Measurements from ENCODE around the gene GAP43. TPM values are rescaled to one million over a fixed set of nuclear protein-coding genes. Genes with fewer than 3 reads are reported as not detected.

The GAP43 gene
- total and polyA plus RNA-seq, 2 of the 4 experiments (the other 2 are of a cell fraction), result 0.36 to 0.51 TPM

DNA sequence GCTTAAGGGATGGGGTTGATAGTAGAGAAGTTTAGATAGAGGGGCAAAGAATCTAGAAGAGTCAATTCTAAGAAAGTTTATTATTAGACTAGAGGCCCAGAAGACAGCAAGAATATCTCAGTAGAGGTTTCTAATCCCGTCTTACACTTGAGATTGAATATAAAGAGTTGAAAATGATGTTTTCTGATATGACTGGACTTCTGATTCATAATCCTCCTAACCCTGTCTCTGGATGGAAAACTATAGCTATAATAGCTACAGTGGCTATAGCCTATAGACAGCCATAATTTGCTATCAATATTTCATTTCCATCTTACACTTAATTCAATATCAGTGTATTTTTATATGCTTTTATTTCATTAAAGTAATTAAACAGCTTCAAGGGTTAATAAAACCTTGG, 60.0 kb downstream of the GAP43 start:
- Histone ChIP-seq H3K4me2 (ENCODE audit: low read depth, low read length) (no peak overlapping the region), H3K27ac (ENCODE audit: insufficient read depth, low read length) (no peak overlapping the region), H2AK9ac (replicated peaks; ENCODE audit: low read depth, low read length, poor library complexity) (no peak overlapping the region), H3K9me1 (ENCODE audit: insufficient read depth, low read length) (no peaks in the 10 kb centered on the region), H3K18ac (ENCODE audit: low read depth, low read length) (no peak overlapping the region), H4K5ac (ENCODE audit: low read depth, low read length) (no peak overlapping the region), H4K20me1 (ENCODE audit: insufficient read depth, low read length) (no peaks in the 10 kb centered on the region), H4K91ac (ENCODE audit: insufficient read depth, low read depth, low read length) (no peak overlapping the region), H2BK20ac (ENCODE audit: low read depth, low read length) (no peak overlapping the region), H2BK15ac (ENCODE audit: low read depth, low read length) (no peak overlapping the region), H3K23ac (ENCODE audit: low read depth, low read length) (no peak overlapping the region), H3K14ac (replicated peaks; ENCODE audit: low read depth, low read length) (no peak overlapping the region), H3K36me3 (ENCODE audit: control insufficient read depth, insufficient read depth, low read length) (no peaks in the 10 kb centered on the region), H2BK5ac (ENCODE audit: low read depth, low read length, poor library complexity, severe bottlenecking) (no peak overlapping the region), H3K9me3 (ENCODE audit: control insufficient read depth, insufficient read depth, low read length) (no peaks in the 10 kb centered on the region), H2AFZ (replicated peaks; ENCODE audit: low read length, poor library complexity) (no peak overlapping the region), H3K27me3 (ENCODE audit: control insufficient read depth, insufficient read depth, low read length) (peaks cover 18% of the 10 kb centered on the region), H3K56ac (ENCODE audit: extremely low read depth, insufficient read depth, low read length) (no peak overlapping the region), H3K4me3 (ENCODE audit: insufficient read depth, low read depth, low read length) (no peak overlapping the region), H3K9ac (ENCODE audit: low read depth, low read length) (no peak overlapping the region), H3K4me1 (ENCODE audit: control insufficient read depth, insufficient read depth, low read length) (no peaks in the 10 kb centered on the region), H4K8ac (ENCODE audit: low read depth in 2 of 2, low read length in 2 of 2) (no peak overlapping the region), H3K4ac (ENCODE audit: low read depth, low read length) (no peak overlapping the region), H3K79me1 (ENCODE audit: low read depth in 1 of 2, low read length in 2 of 2) (no peaks in the 10 kb centered on the region), H2AK5ac (ENCODE audit: low read depth, low read length) (no peak overlapping the region), H2BK120ac (ENCODE audit: low read depth, low read length) (no peak overlapping the region)
- TF ChIP-seq CEBPB (IDR thresholded peaks at IDR 0.05; ENCODE audit: low read depth, low read length), result no peak
- TF ChIP-seq FOS (IDR thresholded peaks at IDR 0.05; ENCODE audit: low read depth, low read length), result no peak
- TF ChIP-seq RCOR1 (IDR thresholded peaks at IDR 0.05; ENCODE audit: insufficient replicate concordance, low read length), result no peak
- no peak for TF ChIP-seq BHLHE40 (IDR thresholded peaks at IDR 0.05; ENCODE audit: low read depth, low read length)
- no peak for TF ChIP-seq RFX5 (IDR thresholded peaks at IDR 0.05; ENCODE audit: low read depth, low read length)
- TF ChIP-seq, protein P1, sequence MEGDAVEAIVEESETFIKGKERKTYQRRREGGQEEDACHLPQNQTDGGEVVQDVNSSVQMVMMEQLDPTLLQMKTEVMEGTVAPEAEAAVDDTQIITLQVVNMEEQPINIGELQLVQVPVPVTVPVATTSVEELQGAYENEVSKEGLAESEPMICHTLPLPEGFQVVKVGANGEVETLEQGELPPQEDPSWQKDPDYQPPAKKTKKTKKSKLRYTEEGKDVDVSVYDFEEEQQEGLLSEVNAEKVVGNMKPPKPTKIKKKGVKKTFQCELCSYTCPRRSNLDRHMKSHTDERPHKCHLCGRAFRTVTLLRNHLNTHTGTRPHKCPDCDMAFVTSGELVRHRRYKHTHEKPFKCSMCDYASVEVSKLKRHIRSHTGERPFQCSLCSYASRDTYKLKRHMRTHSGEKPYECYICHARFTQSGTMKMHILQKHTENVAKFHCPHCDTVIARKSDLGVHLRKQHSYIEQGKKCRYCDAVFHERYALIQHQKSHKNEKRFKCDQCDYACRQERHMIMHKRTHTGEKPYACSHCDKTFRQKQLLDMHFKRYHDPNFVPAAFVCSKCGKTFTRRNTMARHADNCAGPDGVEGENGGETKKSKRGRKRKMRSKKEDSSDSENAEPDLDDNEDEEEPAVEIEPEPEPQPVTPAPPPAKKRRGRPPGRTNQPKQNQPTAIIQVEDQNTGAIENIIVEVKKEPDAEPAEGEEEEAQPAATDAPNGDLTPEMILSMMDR (conservative IDR thresholded peaks at IDR 0.05; ENCODE audit: low read depth, low read length), result no peak
- TF ChIP-seq, protein P2, sequence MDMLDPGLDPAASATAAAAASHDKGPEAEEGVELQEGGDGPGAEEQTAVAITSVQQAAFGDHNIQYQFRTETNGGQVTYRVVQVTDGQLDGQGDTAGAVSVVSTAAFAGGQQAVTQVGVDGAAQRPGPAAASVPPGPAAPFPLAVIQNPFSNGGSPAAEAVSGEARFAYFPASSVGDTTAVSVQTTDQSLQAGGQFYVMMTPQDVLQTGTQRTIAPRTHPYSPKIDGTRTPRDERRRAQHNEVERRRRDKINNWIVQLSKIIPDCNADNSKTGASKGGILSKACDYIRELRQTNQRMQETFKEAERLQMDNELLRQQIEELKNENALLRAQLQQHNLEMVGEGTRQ (IDR thresholded peaks at IDR 0.05; ENCODE audit: low read depth, low read length), result no peak
- TF ChIP-seq CHD1 (IDR thresholded peaks at IDR 0.05; ENCODE audit: low read depth, low read length), result no peak
- no peak for TF ChIP-seq POLR2A (IDR thresholded peaks at IDR 0.05; ENCODE audit: low read depth, low read length)
- no peak for TF ChIP-seq MAZ (IDR thresholded peaks at IDR 0.05; ENCODE audit: borderline replicate concordance, low read depth, low read length)
- TF ChIP-seq RAD21 (IDR thresholded peaks at IDR 0.05; ENCODE audit: low read length), result no peak
- TF ChIP-seq MAFK (IDR thresholded peaks at IDR 0.05; ENCODE audit: low read depth, low read length), result no peak
- TF ChIP-seq, protein P3, sequence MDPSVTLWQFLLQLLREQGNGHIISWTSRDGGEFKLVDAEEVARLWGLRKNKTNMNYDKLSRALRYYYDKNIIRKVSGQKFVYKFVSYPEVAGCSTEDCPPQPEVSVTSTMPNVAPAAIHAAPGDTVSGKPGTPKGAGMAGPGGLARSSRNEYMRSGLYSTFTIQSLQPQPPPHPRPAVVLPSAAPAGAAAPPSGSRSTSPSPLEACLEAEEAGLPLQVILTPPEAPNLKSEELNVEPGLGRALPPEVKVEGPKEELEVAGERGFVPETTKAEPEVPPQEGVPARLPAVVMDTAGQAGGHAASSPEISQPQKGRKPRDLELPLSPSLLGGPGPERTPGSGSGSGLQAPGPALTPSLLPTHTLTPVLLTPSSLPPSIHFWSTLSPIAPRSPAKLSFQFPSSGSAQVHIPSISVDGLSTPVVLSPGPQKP (IDR thresholded peaks at IDR 0.05; ENCODE audit: borderline replicate concordance, low read depth, low read length), result no peak
- no TSS peak for BruUV-seq (replicated peaks)
- in situ Hi-C loops (cut with MboI; ENCODE audit: low sequenced_read_pairs), result loop anchor here (25.0 kb wide), 1 partner anchor 846 kb away; no protein-coding TSS in a partner anchor
- ATAC-seq (ENCODE audit: low read depth) (no peak), DNase-seq (no peak)
- no CpG with 5 or more reads among the region's 1 CpG for WGBS, 2 experiments (ENCODE audit: extremely low coverage in 2 of 2, insufficient read length in 1 of 2)
- dilution Hi-C loops (cut with HindIII; ENCODE audit: low sequenced_read_pairs, unreplicated experiment), result no loop called here
- intact Hi-C loops (cut with micrococcal nuclease), result loop anchor here (10.0 kb wide), 1 partner anchor 339 kb away; no protein-coding TSS in a partner anchor
- ChIA-PET CTCF (no interaction called here), POLR2A (ENCODE audit: unreplicated experiment) (no interaction called here)
